SK-N-SH treated with all-trans-retinoic acid at 6 μM for 48 hours (cell line): Measurements from ENCODE around the gene KCMF1.

Source experiments
- ATAC-seq: fragments of 200-7000 bp; cut with Tn5 transposase; 3 replicates; pipeline ENCODE4 v1.9.1; 2020; ENCODE audit warnings: mild to moderate bottlenecking, moderate library complexity
- ARNTL ChIP-seq: fragments of 450-650 bp; formaldehyde crosslinking; IDR thresholded peaks from 2 replicates; pipeline ENCODE4 v1.5.0; 2020; ENCODE audit warnings: low read depth, mild to moderate bottlenecking, moderate library complexity, borderline replicate concordance
- BACH2 ChIP-seq: fragments of 250-450 bp; sonication (Bioruptor Pico); IDR thresholded peaks from 2 replicates; pipeline ENCODE4 v1.9.0; 2021; ENCODE audit warnings: mild to moderate bottlenecking, borderline replicate concordance
- CSDC2 ChIP-seq: fragments of 250-450 bp; sonication (Bioruptor Pico); IDR thresholded peaks from 2 replicates; pipeline ENCODE4 v1.5.0; 2020; ENCODE audit warnings: mild to moderate bottlenecking, moderate library complexity
- ESRRG ChIP-seq: fragments of 250-450 bp; sonication (Bioruptor Pico); IDR thresholded peaks from 2 replicates; pipeline ENCODE4 v1.6.1; 2021; ENCODE audit warnings: mild to moderate bottlenecking
- GLIS3 ChIP-seq: fragments of 250-450 bp; sonication (Bioruptor Pico); IDR thresholded peaks from 2 replicates; pipeline ENCODE4 v1.5.0; 2020; ENCODE audit warnings: mild to moderate bottlenecking, moderate library complexity
- ISL1 ChIP-seq: fragments of 250-450 bp; sonication (Bioruptor Pico); IDR thresholded peaks from 2 replicates; pipeline ENCODE4 v2.1.2; 2022; ENCODE audit warnings: mild to moderate bottlenecking, moderate library complexity
- OSR1 ChIP-seq: fragments of 250-450 bp; sonication (Bioruptor Pico); IDR thresholded peaks from 2 replicates; pipeline ENCODE4 v1.8.0; 2022; ENCODE audit warnings: moderate library complexity, mild to moderate bottlenecking, inconsistent platforms
- PPARA ChIP-seq: fragments of 250-450 bp; sonication (Bioruptor Pico); IDR thresholded peaks from 2 replicates; pipeline ENCODE4 v1.5.0; 2020; ENCODE audit warnings: mild to moderate bottlenecking, borderline replicate concordance
- RARB ChIP-seq: fragments of 250-450 bp; sonication (Bioruptor Pico); IDR thresholded peaks from 2 replicates; pipeline ENCODE4 v1.8.0; 2021; ENCODE audit warnings: mild to moderate bottlenecking, moderate library complexity
- SNAI2 ChIP-seq: fragments of 250-450 bp; sonication (Bioruptor Pico); IDR thresholded peaks from 2 replicates; pipeline ENCODE4 v1.5.0; 2020; ENCODE audit warnings: mild to moderate bottlenecking, moderate library complexity
- TCF4 ChIP-seq: fragments of 250-450 bp; sonication (Bioruptor Pico); IDR thresholded peaks from 2 replicates; pipeline ENCODE4 v1.8.0; 2021; ENCODE audit warnings: mild to moderate bottlenecking, moderate library complexity, borderline replicate concordance
- ZC3H10 ChIP-seq: fragments of 250-450 bp; sonication (Bioruptor Pico); IDR thresholded peaks from 2 replicates; pipeline ENCODE4 v1.5.1; 2021; ENCODE audit warnings: mild to moderate bottlenecking, moderate library complexity
- ZFP3 ChIP-seq: fragments of 250-450 bp; sonication (Bioruptor Pico); IDR thresholded peaks from 2 replicates; pipeline ENCODE4 v1.5.0; 2020; ENCODE audit warnings: mild to moderate bottlenecking, moderate library complexity
- ZFP30 ChIP-seq: fragments of 450-650 bp; formaldehyde crosslinking; IDR thresholded peaks from 2 replicates; pipeline ENCODE4 v1.5.0; 2022; ENCODE audit warnings: mild to moderate bottlenecking, moderate library complexity
- ZNF565 ChIP-seq: fragments of 450-650 bp; formaldehyde crosslinking; conservative IDR thresholded peaks from 2 replicates; pipeline ENCODE4 v1.5.0; 2020; ENCODE audit warnings: low read depth, mild to moderate bottlenecking, moderate library complexity
- ZNF70 ChIP-seq: fragments of 450-650 bp; formaldehyde crosslinking; IDR thresholded peaks from 2 replicates; pipeline ENCODE4 v1.5.0; 2020; ENCODE audit warnings: mild to moderate bottlenecking, moderate library complexity
- ZNF8 ChIP-seq: fragments of 450-650 bp; formaldehyde crosslinking; IDR thresholded peaks from 2 replicates; pipeline ENCODE4 v1.5.0; 2020; ENCODE audit warnings: mild to moderate bottlenecking, moderate library complexity
- TF ChIP-seq, protein P1 (sequence below): fragments of 250-450 bp; sonication (Bioruptor Pico); IDR thresholded peaks from 2 replicates; pipeline ENCODE4 v1.5.1; 2021; ENCODE audit warnings: mild to moderate bottlenecking, moderate library complexity
- TF ChIP-seq, protein P2 (sequence below): fragments of 250-450 bp; sonication (Bioruptor Pico); IDR thresholded peaks from 2 replicates; pipeline ENCODE4 v1.8.0; 2021; ENCODE audit warnings: low read depth, mild to moderate bottlenecking, moderate library complexity, borderline replicate concordance
- TF ChIP-seq, protein P3 (sequence below): fragments of 250-450 bp; sonication (Bioruptor Pico); IDR thresholded peaks from 2 replicates; pipeline ENCODE4 v1.8.0; 2020; ENCODE audit warnings: mild to moderate bottlenecking, moderate library complexity, borderline replicate concordance
- TF ChIP-seq, protein P4 (sequence below): fragments of 250-450 bp; sonication (Bioruptor Pico); IDR thresholded peaks from 2 replicates; pipeline ENCODE4 v1.5.1; 2020; ENCODE audit warnings: low read depth, mild to moderate bottlenecking, moderate library complexity
- TF ChIP-seq, protein P5 (sequence below): fragments of 250-450 bp; sonication (Bioruptor Pico); IDR thresholded peaks from 2 replicates; pipeline ENCODE4 v1.5.0; 2020; ENCODE audit warnings: mild to moderate bottlenecking, moderate library complexity

The KCMF1 gene

DNA sequence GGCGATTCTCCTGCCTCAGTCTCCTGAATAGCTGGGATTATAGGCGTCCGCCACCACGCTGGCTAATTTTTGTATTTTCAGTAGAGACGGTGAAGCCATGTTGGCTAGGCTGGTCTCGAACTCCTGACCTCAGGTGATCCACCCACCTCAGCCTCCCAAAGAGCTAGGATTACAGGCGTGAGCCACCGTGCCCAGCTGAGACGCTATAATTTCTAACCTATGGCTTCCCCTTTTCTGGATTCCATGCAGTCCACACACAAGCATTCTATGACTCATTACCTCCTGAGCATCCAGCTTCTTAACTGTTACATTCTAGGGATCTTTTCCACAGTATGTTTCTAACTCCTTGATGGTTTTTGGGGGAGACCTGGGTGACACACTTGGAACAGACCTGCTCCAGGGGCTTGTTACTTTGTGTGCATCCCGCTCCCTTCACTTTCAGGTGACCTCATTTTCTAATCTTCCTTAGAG lies 11.8 kb upstream of the KCMF1 start:
- TF ChIP-seq BACH2 (CRISPR knock-in tag) (no peak), RARB (CRISPR knock-in tag) (no peak), ISL1 (CRISPR knock-in tag) (no peak), ZC3H10 (CRISPR knock-in tag) (no peak), ZNF565 (CRISPR knock-in tag) (no peak), TCF4 (CRISPR knock-in tag) (no peak), ZNF70 (no peak), GLIS3 (CRISPR knock-in tag) (no peak), ESRRG (CRISPR knock-in tag) (no peak), ZFP30 (CRISPR knock-in tag) (no peak), PPARA (no peak), CSDC2 (no peak)
- TF ChIP-seq, protein P1, sequence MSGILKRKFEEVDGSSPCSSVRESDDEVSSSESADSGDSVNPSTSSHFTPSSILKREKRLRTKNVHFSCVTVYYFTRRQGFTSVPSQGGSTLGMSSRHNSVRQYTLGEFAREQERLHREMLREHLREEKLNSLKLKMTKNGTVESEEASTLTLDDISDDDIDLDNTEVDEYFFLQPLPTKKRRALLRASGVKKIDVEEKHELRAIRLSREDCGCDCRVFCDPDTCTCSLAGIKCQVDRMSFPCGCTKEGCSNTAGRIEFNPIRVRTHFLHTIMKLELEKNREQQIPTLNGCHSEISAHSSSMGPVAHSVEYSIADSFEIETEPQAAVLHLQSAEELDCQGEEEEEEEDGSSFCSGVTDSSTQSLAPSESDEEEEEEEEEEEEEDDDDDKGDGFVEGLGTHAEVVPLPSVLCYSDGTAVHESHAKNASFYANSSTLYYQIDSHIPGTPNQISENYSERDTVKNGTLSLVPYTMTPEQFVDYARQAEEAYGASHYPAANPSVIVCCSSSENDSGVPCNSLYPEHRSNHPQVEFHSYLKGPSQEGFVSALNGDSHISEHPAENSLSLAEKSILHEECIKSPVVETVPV (CRISPR knock-in tag) = no peak
- TF ChIP-seq, protein P2, sequence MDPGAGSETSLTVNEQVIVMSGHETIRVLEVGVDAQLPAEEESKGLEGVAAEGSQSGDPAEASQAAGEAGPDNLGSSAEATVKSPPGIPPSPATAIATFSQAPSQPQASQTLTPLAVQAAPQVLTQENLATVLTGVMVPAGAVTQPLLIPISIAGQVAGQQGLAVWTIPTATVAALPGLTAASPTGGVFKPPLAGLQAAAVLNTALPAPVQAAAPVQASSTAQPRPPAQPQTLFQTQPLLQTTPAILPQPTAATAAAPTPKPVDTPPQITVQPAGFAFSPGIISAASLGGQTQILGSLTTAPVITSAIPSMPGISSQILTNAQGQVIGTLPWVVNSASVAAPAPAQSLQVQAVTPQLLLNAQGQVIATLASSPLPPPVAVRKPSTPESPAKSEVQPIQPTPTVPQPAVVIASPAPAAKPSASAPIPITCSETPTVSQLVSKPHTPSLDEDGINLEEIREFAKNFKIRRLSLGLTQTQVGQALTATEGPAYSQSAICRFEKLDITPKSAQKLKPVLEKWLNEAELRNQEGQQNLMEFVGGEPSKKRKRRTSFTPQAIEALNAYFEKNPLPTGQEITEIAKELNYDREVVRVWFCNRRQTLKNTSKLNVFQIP (CRISPR knock-in tag) = no peak
- TF ChIP-seq, protein P3, sequence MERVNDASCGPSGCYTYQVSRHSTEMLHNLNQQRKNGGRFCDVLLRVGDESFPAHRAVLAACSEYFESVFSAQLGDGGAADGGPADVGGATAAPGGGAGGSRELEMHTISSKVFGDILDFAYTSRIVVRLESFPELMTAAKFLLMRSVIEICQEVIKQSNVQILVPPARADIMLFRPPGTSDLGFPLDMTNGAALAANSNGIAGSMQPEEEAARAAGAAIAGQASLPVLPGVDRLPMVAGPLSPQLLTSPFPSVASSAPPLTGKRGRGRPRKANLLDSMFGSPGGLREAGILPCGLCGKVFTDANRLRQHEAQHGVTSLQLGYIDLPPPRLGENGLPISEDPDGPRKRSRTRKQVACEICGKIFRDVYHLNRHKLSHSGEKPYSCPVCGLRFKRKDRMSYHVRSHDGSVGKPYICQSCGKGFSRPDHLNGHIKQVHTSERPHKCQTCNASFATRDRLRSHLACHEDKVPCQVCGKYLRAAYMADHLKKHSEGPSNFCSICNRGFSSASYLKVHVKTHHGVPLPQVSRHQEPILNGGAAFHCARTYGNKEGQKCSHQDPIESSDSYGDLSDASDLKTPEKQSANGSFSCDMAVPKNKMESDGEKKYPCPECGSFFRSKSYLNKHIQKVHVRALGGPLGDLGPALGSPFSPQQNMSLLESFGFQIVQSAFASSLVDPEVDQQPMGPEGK (CRISPR knock-in tag) = no peak
- ATAC-seq = peak; percentile 80

DNA sequence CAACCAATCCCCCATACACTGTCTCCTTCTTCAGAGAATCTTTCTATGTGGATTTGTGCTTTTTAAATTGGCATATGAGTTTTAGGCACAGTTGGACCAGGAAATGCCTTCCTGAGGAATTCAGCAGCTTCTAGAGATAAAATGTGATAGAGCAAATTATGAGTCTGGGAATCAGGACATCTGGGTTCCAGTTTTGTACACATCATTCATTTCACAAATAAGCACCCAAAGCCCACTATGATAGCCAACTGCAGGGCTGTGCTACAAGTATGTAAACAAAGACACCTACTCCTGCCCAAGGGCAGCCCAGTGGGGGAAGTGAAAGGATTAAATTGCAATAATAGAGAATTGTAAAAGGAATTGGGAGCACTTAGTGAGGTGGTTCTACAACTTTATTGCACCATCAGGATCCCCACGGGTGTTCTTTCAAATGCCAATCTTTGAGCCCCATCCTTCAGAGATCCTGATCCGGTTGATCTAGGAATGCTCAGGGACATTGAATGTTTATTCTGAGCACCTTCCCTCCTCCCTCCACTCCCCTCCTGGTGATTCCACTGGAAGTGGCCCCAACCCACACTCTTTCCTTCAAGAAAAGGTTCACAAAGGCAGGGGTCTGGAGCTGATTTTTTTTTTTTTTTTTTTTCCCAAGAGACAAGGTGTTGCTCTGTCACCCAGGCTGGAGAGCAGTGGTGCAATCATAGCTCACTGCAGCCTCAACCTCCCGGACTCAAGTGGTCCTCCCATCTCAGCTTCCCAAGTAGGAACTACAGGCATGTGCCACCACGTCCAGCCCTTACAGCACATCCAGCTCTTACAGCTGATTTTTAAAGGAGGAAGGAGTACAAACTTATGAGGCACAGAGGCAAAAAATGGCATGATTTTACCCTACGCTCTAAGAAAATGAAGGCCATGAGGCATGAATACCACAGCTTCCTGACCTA lies 11.1 kb upstream of the KCMF1 start:
- no peak for TF ChIP-seq ISL1 (CRISPR knock-in tag)
- ATAC-seq = peak; percentile 27

DNA sequence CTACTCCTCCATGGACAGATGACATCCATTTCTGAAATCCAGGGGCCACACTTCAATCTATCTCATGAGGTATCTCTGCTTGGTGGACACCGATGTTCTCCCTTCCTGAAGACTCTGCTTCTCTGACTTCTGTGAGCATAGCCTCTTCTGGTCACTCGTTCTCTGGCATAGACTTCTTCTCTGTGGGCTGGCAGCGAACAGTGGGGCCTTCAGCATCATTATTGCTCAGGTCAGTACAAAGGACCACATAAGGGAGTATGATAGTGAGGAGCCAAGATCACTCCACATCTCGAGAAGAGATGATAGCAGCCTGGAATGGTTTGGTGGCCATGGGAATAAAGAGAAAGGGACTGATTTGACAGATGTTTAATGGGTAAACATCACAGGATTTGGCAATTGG lies 8.0 kb upstream of the KCMF1 start:
- no peak for ATAC-seq
- TF ChIP-seq SNAI2 (CRISPR knock-in tag) (no peak), PPARA (no peak), GLIS3 (CRISPR knock-in tag) (no peak), OSR1 (no peak), RARB (CRISPR knock-in tag) (no peak), ZNF565 (CRISPR knock-in tag) (no peak), ZNF8 (CRISPR knock-in tag) (no peak), ZC3H10 (CRISPR knock-in tag) (no peak), ARNTL (CRISPR knock-in tag) (no peak), BACH2 (CRISPR knock-in tag) (no peak), ESRRG (CRISPR knock-in tag) (no peak), ZFP3 (CRISPR knock-in tag) (no peak), CSDC2 (no peak)
- TF ChIP-seq, protein P1 (CRISPR knock-in tag) = no peak
- TF ChIP-seq, protein P4, sequence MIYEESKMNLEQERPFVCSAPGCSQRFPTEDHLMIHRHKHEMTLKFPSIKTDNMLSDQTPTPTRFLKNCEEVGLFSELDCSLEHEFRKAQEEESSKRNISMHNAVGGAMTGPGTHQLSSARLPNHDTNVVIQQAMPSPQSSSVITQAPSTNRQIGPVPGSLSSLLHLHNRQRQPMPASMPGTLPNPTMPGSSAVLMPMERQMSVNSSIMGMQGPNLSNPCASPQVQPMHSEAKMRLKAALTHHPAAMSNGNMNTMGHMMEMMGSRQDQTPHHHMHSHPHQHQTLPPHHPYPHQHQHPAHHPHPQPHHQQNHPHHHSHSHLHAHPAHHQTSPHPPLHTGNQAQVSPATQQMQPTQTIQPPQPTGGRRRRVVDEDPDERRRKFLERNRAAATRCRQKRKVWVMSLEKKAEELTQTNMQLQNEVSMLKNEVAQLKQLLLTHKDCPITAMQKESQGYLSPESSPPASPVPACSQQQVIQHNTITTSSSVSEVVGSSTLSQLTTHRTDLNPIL (CRISPR knock-in tag) = no peak
- TF ChIP-seq, protein P2 (CRISPR knock-in tag) = no peak
- TF ChIP-seq, protein P5, sequence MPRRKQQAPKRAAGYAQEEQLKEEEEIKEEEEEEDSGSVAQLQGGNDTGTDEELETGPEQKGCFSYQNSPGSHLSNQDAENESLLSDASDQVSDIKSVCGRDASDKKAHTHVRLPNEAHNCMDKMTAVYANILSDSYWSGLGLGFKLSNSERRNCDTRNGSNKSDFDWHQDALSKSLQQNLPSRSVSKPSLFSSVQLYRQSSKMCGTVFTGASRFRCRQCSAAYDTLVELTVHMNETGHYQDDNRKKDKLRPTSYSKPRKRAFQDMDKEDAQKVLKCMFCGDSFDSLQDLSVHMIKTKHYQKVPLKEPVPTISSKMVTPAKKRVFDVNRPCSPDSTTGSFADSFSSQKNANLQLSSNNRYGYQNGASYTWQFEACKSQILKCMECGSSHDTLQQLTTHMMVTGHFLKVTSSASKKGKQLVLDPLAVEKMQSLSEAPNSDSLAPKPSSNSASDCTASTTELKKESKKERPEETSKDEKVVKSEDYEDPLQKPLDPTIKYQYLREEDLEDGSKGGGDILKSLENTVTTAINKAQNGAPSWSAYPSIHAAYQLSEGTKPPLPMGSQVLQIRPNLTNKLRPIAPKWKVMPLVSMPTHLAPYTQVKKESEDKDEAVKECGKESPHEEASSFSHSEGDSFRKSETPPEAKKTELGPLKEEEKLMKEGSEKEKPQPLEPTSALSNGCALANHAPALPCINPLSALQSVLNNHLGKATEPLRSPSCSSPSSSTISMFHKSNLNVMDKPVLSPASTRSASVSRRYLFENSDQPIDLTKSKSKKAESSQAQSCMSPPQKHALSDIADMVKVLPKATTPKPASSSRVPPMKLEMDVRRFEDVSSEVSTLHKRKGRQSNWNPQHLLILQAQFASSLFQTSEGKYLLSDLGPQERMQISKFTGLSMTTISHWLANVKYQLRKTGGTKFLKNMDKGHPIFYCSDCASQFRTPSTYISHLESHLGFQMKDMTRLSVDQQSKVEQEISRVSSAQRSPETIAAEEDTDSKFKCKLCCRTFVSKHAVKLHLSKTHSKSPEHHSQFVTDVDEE (CRISPR knock-in tag) = no peak
